GM12874 (cell line): Measurements from ENCODE around the gene CYB5R4.

Source experiments
- TF ChIP-seq, protein P1 (sequence below): IDR thresholded peaks from 2 replicates; pipeline ENCODE4 v1.5.1; 2011; ENCODE audit warnings: low read depth, mild to moderate bottlenecking, control low read depth, low read length, moderate library complexity; ENCODE audit not compliant: insufficient read depth

Gene CYB5R4

DNA sequence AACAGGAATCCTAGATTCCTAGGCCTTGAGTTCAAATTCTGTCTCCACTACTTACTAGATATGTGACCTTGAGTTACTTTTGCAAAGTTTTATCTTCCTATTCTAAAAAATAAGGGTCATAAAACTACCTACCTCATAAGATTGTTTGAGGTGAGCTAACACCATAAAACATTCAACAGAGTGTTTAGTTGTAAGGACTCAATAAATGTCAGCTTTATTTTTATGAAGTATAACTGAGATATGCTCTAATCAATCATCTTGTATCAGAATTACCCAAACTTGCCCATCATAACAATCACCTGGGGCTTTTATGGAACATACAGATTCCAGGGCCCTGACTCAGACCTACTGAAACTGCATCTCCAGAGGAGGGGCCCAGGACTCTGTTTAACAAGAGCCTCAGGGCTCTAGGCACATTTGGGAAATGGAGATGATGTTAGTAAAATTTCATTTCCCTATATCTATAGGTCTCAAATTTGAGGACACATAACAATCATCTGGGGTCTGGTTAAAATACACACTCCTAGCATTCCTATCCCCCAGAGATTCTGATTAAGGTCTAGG, 138.6 kb downstream of the CYB5R4 start:
- TF ChIP-seq, protein P1, sequence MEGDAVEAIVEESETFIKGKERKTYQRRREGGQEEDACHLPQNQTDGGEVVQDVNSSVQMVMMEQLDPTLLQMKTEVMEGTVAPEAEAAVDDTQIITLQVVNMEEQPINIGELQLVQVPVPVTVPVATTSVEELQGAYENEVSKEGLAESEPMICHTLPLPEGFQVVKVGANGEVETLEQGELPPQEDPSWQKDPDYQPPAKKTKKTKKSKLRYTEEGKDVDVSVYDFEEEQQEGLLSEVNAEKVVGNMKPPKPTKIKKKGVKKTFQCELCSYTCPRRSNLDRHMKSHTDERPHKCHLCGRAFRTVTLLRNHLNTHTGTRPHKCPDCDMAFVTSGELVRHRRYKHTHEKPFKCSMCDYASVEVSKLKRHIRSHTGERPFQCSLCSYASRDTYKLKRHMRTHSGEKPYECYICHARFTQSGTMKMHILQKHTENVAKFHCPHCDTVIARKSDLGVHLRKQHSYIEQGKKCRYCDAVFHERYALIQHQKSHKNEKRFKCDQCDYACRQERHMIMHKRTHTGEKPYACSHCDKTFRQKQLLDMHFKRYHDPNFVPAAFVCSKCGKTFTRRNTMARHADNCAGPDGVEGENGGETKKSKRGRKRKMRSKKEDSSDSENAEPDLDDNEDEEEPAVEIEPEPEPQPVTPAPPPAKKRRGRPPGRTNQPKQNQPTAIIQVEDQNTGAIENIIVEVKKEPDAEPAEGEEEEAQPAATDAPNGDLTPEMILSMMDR = no peak

- TF ChIP-seq, protein P1 = no peak
Observed at GRCh38 chr6:84001119-84001518, 141.6 kb downstream of the CYB5R4 start.

DNA sequence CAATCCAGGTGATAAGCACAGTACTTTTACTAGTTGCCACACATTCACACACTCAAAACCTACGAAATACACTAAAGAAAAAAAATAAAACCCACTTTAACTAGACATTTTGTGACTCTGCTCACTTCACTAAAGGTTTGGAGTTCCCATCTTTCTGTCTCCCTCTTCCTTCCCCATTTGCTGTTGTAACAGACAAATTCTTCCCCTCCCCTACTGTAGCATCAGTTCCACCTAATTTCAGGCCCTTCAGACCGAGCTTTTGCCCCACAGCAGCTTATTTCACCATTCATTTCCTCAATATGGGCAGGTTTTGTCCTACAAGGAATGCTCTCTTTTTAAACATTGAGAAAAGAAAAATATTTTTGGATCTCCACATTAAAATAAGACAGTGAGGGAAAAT, 142.7 kb downstream of the CYB5R4 start:
- TF ChIP-seq, protein P1 = no peak

GRCh38 chr6:84003131-84003530, 143.6 kb downstream of the CYB5R4 start:
- TF ChIP-seq, protein P1 = no peak

- TF ChIP-seq, protein P1 = no peak
Observed at GRCh38 chr6:84003654-84004053, 144.2 kb downstream of the CYB5R4 start.

GRCh38 chr6:84007871-84008270, 148.4 kb downstream of the CYB5R4 start:
- TF ChIP-seq, protein P1 = no peak

- TF ChIP-seq, protein P1 = no peak
Observed at GRCh38 chr6:84013354-84013753, 153.9 kb downstream of the CYB5R4 start.
